ENCODE data around the gene MICU1.
"Not testable (repeated sequence)": the region's sequence is repeated elsewhere in the genome, so short reads cannot be mapped to it uniquely, and the experiment has no call there.

MICU1 gene

DNA sequence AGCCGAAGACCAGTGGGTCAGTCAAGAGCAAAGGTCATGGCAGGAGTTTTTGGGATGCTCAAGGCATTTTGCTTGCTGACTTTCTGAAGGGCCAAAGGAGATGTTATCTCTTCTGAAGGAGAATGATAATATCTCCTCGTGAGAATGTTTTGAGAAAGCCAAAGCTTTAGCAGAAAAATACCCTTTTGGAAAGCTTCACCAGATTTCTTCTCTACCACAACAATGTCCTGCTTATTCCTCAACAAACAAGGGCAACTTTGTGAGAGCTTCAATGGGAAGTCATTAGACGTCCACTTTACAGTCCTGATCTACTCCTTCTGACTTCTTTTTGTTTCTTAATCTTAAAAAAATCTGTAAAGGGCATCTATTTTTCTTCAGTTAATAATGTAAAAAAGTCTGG is 138.4 kb downstream of the MICU1 start:
- Histone ChIP-seq H3K9me3 (ENCODE audit: control insufficient read depth, low read length) (no peaks in the 10 kb centered on the region), H3K4me1 (ENCODE audit: control insufficient read depth, insufficient read depth, low read length) (no peaks in the 10 kb centered on the region), H3K9ac (ENCODE audit: low read length) (no peak overlapping the region), H3K36me3 (ENCODE audit: control insufficient read depth, insufficient read depth, low read length) (no peaks in the 10 kb centered on the region), H3K4me3 (ENCODE audit: low read length) (no peak overlapping the region), H3K27me3 (ENCODE audit: control insufficient read depth, insufficient read depth, low read length) (no peaks in the 10 kb centered on the region)

DNA sequence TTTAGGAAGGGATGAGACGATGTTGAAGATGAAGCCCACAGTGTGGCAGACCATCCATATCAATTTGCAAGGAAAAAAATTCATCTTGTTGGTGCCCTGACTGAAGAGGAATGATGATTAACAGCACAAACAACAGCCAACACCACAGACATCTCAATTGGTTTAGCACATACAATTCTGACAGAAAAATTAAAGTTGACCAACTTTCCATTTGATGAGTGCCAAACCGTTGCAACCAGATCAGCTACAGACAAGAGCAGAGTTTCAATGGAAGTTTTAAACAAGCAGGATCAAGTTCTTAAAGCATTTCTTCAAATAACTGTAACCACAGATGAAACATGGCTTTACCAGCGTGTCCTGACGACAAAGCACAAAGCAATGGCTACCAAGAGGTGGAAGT is 138.8 kb downstream of the MICU1 start:
- no peak overlapping the region for H3K4me3 ChIP-seq (ENCODE audit: low read length)
- H3K4me1 ChIP-seq (ENCODE audit: control insufficient read depth, insufficient read depth, low read length): no peaks in the 10 kb centered on the region
- H3K9ac ChIP-seq (ENCODE audit: low read length): no peak overlapping the region
- no peaks in the 10 kb centered on the region for H3K9me3 ChIP-seq (ENCODE audit: control insufficient read depth, low read length)
- no peaks in the 10 kb centered on the region for H3K27me3 ChIP-seq (ENCODE audit: control insufficient read depth, insufficient read depth, low read length)
- H3K36me3 ChIP-seq (ENCODE audit: control insufficient read depth, insufficient read depth, low read length): no peaks in the 10 kb centered on the region

DNA sequence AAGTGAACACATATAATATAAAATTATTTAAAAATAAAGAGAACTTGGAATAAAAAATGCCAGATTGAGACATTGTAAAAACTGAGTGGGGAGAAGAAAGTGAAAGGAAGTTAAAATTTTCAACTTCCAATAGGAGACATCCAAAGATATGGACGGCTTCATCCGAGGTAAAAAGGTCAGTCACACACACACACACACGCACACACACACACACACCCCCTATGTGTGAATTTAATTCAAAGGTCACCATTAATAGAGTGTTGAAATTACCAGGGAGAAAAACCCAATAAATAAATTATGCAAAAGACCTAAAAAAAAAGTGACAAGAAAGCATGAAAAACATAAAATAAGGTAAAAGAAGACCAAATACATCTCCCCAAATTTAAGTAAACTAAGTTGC is 140.2 kb downstream of the MICU1 start:
- no peaks in the 10 kb centered on the region for H3K27me3 ChIP-seq (ENCODE audit: control insufficient read depth, insufficient read depth, low read length)
- no peaks in the 10 kb centered on the region for H3K36me3 ChIP-seq (ENCODE audit: control insufficient read depth, insufficient read depth, low read length)
- H3K9me3 ChIP-seq (ENCODE audit: control insufficient read depth, low read length): no peaks in the 10 kb centered on the region
- H3K4me1 ChIP-seq (ENCODE audit: control insufficient read depth, insufficient read depth, low read length): no peaks in the 10 kb centered on the region
- no peak overlapping the region for H3K9ac ChIP-seq (ENCODE audit: low read length)
- no peak overlapping the region for H3K4me3 ChIP-seq (ENCODE audit: low read length)

DNA sequence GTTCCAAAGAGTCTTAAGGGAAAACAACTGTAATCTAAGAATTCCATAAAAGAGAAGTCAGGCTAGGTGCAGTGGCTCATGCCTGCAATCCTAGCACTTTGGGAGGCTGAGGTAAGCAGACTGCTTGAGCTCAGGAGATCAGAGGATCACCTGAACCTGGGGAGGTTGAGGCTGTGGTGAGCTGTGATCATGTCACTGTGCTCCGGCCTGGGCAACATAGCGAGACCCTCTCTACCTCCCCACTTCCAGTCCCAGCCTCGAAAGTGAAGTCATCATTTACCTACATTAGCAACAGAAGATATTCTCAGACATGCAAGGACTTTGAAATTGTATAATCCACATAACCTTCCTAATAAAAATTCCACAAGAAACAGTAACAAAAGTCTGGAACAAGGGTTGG is 141.4 kb downstream of the MICU1 start:
- Histone ChIP-seq H3K9ac (ENCODE audit: low read length) (no peak overlapping the region), H3K27me3 (ENCODE audit: control insufficient read depth, insufficient read depth, low read length) (no peaks in the 10 kb centered on the region), H3K4me1 (ENCODE audit: control insufficient read depth, insufficient read depth, low read length) (no peaks in the 10 kb centered on the region), H3K36me3 (ENCODE audit: control insufficient read depth, insufficient read depth, low read length) (no peaks in the 10 kb centered on the region), H3K9me3 (ENCODE audit: control insufficient read depth, low read length) (no peaks in the 10 kb centered on the region), H3K4me3 (ENCODE audit: low read length) (no peak overlapping the region)

DNA sequence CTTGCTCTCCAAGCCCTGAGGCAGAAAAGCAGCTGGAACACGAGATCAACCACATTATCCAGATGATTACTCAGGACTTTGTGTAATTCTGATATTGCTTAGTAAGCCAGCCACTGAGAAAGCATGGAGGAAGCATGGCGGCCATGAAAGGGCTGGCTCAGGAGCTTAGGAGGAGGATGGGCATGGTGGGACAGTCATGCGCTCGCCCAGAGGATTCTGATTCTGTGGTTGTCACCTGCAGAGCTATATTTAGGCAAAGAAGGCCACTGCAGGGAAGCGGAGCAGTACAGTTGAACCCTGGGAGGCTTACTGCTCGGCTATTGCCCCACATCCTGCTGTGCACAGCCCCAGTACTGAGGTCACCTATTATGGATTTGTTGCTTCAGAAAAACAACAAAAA is 142.4 kb downstream of the MICU1 start:
- no peaks in the 10 kb centered on the region for H3K27me3 ChIP-seq (ENCODE audit: control insufficient read depth, insufficient read depth, low read length)
- no peaks in the 10 kb centered on the region for H3K36me3 ChIP-seq (ENCODE audit: control insufficient read depth, insufficient read depth, low read length)
- H3K4me1 ChIP-seq (ENCODE audit: control insufficient read depth, insufficient read depth, low read length): no peaks in the 10 kb centered on the region
- H3K4me3 ChIP-seq (ENCODE audit: low read length): no peak overlapping the region
- no peak overlapping the region for H3K9ac ChIP-seq (ENCODE audit: low read length)
- H3K9me3 ChIP-seq (ENCODE audit: control insufficient read depth, low read length): no peaks in the 10 kb centered on the region

DNA sequence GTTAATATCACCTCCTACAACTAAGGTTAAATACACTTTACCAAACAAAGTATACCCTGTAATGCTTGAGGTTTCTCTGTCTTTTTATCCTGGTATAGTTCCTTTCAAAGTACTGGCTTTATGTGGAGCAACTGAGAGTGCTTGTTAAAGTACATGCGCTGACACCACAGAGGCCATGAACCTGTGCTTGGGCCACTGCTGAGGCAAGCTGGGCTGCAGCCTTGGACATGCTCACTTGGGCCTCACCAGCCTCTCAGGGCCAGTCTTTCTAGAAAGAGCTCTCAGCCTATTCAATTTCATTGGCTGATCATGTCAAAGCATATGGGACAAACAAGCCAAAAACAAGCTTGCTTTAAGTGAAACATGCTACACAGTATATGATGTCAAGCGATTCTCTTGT is 145.0 kb downstream of the MICU1 start:
- no peaks in the 10 kb centered on the region for H3K27me3 ChIP-seq (ENCODE audit: control insufficient read depth, insufficient read depth, low read length)
- H3K36me3 ChIP-seq (ENCODE audit: control insufficient read depth, insufficient read depth, low read length): no peaks in the 10 kb centered on the region
- H3K4me3 ChIP-seq (ENCODE audit: low read length): no peak overlapping the region
- no peaks in the 10 kb centered on the region for H3K9me3 ChIP-seq (ENCODE audit: control insufficient read depth, low read length)
- H3K4me1 ChIP-seq (ENCODE audit: control insufficient read depth, insufficient read depth, low read length): no peaks in the 10 kb centered on the region
- H3K9ac ChIP-seq (ENCODE audit: low read length): no peak overlapping the region

DNA sequence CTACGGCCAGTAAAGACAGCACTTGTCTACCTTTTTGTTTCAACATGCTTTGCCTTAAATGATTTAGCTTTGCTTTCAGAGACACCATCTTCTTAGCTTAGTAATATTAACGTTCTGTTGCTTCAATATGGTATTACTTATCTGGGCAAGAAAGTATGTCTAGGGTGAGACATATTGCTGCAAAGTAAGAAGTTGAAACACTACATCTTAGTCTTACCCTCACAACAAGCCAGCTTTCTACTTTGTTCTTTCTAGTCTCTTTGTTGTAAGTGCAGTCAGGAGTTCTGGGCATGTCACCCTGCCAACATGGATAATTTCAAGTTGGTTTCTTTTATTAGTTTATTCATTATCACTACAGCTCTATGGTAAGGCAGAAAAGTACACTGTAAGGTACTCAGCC is 148.4 kb downstream of the MICU1 start:
- Histone ChIP-seq H3K4me3 (ENCODE audit: low read length) (no peak overlapping the region), H3K36me3 (ENCODE audit: control insufficient read depth, insufficient read depth, low read length) (no peaks in the 10 kb centered on the region), H3K9me3 (ENCODE audit: control insufficient read depth, low read length) (no peaks in the 10 kb centered on the region), H3K27me3 (ENCODE audit: control insufficient read depth, insufficient read depth, low read length) (no peaks in the 10 kb centered on the region), H3K9ac (ENCODE audit: low read length) (no peak overlapping the region), H3K4me1 (ENCODE audit: control insufficient read depth, insufficient read depth, low read length) (no peaks in the 10 kb centered on the region)

DNA sequence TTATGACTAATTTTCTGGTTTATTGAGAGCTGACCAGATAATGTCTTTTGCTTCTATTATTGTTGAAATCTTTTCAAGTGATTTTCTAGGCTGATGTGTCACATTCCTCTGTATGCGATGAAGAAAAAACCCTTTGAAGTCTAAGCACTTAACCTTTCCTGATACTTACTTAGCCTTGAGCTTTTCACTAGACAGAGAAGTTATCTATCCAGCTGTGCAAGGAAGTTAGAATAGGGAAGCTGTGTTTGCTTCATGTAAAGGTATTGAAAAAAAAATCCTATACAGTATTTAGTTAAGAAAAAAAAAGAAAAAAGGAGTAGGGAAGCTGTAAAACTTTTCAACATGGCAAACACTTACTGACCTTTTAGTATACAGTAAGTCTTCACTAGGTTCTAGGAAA is 153.6 kb downstream of the MICU1 start:
- Histone ChIP-seq H3K9ac (ENCODE audit: low read length) (no peak overlapping the region), H3K27me3 (ENCODE audit: control insufficient read depth, insufficient read depth, low read length) (no peaks in the 10 kb centered on the region), H3K9me3 (ENCODE audit: control insufficient read depth, low read length) (no peaks in the 10 kb centered on the region), H3K4me3 (ENCODE audit: low read length) (no peak overlapping the region), H3K4me1 (ENCODE audit: control insufficient read depth, insufficient read depth, low read length) (no peaks in the 10 kb centered on the region), H3K36me3 (ENCODE audit: control insufficient read depth, insufficient read depth, low read length) (no peaks in the 10 kb centered on the region)

DNA sequence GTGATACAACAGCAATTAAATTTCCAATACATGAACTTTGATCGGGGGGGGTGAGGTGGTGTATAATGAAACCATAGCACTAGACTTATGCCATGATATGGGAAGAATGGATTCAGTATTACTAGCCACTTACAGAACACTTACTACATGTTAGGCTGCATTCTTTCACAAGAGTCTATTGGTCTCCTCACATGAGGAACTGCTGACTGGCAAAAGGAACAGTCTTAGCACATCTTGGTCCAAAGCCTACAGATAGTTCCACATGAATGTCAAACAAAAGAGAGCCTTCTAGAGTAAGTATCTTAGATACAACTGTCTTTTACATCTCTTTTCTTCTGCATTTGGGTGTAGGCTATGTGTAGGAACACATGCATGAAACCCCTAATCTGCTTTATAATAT is 155.2 kb downstream of the MICU1 start:
- Histone ChIP-seq H3K4me1 (ENCODE audit: control insufficient read depth, insufficient read depth, low read length) (no peaks in the 10 kb centered on the region), H3K9me3 (ENCODE audit: control insufficient read depth, low read length) (no peaks in the 10 kb centered on the region), H3K4me3 (ENCODE audit: low read length) (no peak overlapping the region)

DNA sequence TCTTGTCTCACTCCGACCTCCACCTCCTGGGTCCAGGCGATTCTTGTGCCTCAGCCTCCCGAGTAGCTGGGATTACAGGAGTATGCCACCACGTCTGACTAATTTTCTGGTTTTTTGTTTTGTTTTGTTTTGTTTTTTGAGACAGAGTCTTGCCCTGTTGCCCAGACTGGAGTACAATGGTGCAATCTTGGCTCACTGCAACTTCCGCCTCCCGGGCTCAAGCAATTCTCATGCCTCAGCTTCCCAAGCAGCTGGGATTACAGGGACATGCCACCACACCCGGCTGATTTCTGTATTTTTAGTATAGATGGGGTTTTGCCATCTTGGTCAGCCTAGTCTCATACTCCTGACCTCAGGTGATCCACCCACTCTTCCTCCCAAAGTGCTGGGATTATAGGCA is 158.8 kb downstream of the MICU1 start:
- H3K9ac ChIP-seq (ENCODE audit: low read length); H3K9me3 ChIP-seq (ENCODE audit: control insufficient read depth, low read length); H3K4me1 ChIP-seq (ENCODE audit: control insufficient read depth, insufficient read depth, low read length); H3K27me3 ChIP-seq (ENCODE audit: control insufficient read depth, insufficient read depth, low read length); H3K36me3 ChIP-seq (ENCODE audit: control insufficient read depth, insufficient read depth, low read length); H3K4me3 ChIP-seq (ENCODE audit: low read length): not testable (repeated sequence)

More for the DNA sequence above, 155.2 kb downstream of the MICU1 start:
- H3K9ac ChIP-seq (ENCODE audit: low read length): no peak overlapping the region
- H3K27me3 ChIP-seq (ENCODE audit: control insufficient read depth, insufficient read depth, low read length): no peaks in the 10 kb centered on the region
- H3K36me3 ChIP-seq (ENCODE audit: control insufficient read depth, insufficient read depth, low read length): no peaks in the 10 kb centered on the region

DNA sequence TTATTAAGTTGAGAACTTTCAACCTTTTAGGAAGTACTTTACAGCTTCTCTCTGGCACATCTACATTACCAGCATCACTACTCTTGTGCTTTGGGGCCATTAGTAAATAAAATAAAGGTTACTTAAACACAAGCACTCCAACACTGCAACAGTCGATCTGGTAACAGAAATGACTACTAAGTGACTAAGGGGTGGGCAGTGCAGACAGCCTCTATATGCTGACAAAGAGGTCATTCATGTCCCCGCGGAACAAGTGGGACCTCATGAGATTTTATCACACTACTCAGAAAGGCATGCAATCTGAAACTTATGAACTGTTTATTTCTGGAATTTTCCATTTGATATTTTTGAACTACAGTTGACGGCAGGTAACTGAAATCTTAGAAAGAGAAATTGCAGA is 159.9 kb downstream of the MICU1 start:
- Histone ChIP-seq H3K4me1 (ENCODE audit: control insufficient read depth, insufficient read depth, low read length) (peaks cover 6% of the 10 kb centered on the region), H3K27me3 (ENCODE audit: control insufficient read depth, insufficient read depth, low read length) (no peaks in the 10 kb centered on the region), H3K36me3 (ENCODE audit: control insufficient read depth, insufficient read depth, low read length) (no peaks in the 10 kb centered on the region), H3K9ac (ENCODE audit: low read length) (no peak overlapping the region), H3K9me3 (ENCODE audit: control insufficient read depth, low read length) (no peaks in the 10 kb centered on the region), H3K4me3 (ENCODE audit: low read length) (no peak overlapping the region)

DNA sequence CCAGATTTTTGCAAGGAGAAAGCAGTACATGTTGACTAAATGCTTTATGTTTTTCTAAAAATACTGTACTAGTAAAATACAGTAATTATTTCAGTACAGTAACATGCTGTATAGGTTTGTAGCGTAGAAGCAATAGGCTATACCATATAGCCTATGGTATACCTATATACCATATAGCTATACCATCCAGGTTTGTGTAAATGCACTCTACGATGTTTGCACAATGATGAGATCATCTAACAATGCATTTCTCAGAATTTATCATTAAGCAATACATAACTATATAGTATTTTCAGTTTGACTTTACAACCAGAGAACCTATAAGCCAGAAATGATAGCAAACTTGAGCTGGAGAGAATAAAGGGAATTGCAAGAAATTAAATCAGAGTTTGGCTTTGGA is 161.4 kb downstream of the MICU1 start:
- Histone ChIP-seq H3K36me3 (ENCODE audit: control insufficient read depth, insufficient read depth, low read length) (no peaks in the 10 kb centered on the region), H3K9me3 (ENCODE audit: control insufficient read depth, low read length) (no peaks in the 10 kb centered on the region), H3K9ac (ENCODE audit: low read length) (no peak overlapping the region), H3K4me3 (ENCODE audit: low read length) (no peak overlapping the region), H3K4me1 (ENCODE audit: control insufficient read depth, insufficient read depth, low read length) (peaks cover 6% of the 10 kb centered on the region), H3K27me3 (ENCODE audit: control insufficient read depth, insufficient read depth, low read length) (no peaks in the 10 kb centered on the region)

DNA sequence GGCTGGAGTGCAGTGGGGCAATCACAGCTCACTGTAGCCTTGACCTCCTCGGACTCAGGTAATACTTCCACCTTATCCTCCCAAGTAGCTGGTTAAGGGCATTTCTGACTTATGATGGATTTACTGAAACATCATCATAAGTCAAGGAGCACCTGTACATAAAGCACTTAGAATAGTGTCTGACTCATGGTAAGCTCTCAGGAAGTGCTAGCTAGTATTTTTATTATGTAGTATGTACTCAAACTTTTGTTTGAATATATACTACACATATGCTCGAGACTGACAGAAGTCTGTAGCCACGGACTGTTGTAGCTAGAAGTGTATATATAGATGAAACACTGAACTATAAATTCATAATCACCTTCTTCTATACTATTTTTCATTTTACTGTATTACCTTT is 163.6 kb downstream of the MICU1 start:
- peaks cover 6% of the 10 kb centered on the region for H3K4me1 ChIP-seq (ENCODE audit: control insufficient read depth, insufficient read depth, low read length)
- H3K9me3 ChIP-seq (ENCODE audit: control insufficient read depth, low read length): no peaks in the 10 kb centered on the region
- H3K27me3 ChIP-seq (ENCODE audit: control insufficient read depth, insufficient read depth, low read length): no peaks in the 10 kb centered on the region
- no peak overlapping the region for H3K4me3 ChIP-seq (ENCODE audit: low read length)
- no peaks in the 10 kb centered on the region for H3K36me3 ChIP-seq (ENCODE audit: control insufficient read depth, insufficient read depth, low read length)
- no peak overlapping the region for H3K9ac ChIP-seq (ENCODE audit: low read length)
